NCI-H526 treated with DMSO at 0.1 percent for 48 hours (cell line): ENCODE measurements around the gene TMEM14A.
"Not testable (repeated sequence)": the region's sequence is repeated elsewhere in the genome, so short reads cannot be mapped to it uniquely, and the experiment has no call there.

Experiments
- DNase-seq: peaks from one replicate; lab custom pipeline; 2025; lab: John Stamatoyannopoulos, UW

Gene TMEM14A

DNA sequence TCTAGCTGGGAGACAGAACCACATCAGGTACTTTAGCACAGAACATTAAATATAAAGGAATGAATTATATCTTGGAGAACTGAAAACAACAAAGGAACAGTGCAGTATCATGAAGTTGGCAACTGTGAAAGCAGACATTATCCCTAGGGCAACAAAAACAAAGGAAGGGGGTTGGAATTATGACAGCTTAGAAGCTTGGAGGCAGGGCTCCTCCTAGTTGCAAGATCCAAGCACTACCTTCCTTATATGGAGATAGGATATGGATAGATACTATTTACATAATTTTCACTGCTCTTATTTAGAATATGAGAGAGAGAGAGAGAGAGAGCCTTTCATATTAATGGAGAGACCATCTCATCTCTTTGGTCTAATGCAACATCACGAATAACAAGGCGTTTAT, 27.0 kb downstream of the TMEM14A start:
- DNase-seq: peak; percentile 27

DNA sequence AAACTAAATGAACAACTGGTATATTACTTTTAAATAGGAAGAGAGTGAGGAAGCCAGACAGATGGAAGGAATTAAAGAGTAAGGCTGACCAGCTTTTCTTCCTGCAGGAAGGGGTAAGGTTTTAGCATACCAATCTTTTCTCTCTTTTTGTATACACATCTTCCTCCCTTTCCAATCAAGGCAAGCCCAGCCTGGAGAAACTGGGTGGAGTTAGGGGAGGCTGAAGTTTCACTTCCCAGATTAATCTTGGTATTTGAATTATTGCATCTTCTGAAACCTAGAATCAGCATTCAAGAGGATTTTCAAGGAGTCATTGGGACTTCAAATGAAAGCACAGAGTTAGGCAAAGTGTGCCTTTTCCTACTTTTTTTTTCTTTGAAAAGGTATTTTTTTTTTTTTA, 33.1 kb downstream of the TMEM14A start:
- DNase-seq: no peak

DNA sequence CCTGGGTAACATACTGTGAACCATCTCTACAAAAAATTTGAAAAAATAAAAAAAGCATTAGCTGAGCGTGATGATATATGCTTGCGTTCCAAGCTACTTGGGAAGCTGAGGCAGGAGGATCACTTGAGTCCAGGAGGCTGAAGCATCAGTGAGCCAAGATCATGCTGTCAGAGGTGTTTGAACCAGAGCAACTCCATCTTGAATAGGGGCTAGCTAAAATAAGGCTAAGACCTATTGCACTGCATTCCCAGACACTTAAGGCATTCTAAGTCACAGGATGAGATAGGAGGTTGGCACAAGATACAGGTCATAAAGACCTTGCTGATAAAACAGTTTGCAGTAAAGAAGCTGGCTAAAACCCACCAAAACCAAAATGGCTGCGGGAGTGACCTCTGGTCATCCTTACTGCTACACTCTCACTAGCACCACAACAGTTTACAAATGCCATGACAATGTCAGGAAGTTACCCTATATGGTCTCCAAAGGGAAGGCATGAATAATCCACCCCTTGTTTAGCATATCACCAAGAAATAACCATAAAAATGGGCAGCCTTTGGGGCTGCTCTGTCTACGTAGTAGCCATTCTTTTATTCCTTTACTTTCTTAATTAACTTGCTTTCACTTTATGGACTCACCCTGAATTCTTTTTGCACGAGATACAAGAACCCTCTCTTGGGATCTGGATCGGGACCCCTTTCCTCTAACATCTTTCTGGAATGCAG, 34.0 kb downstream of the TMEM14A start:
- DNase-seq: not testable (repeated sequence)

DNA sequence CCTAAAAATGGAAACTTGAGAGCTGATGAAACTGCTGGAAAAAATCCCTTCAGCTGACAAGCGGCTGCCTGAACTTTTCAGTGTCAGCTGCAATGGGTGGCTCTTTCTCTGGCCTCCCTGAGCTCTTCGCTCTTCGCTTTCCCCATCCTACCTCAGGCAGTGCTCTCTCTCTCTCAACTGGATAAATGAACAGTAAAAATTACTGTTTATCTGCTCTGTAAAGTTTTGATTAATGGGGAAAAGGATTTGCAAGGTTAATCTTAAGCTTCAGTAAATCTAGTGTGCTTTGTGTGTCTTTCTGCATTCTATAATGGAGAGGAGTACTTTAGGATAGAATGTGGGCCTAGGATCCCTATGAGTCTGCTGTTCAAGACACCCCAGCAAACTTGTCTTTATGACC, 35.1 kb downstream of the TMEM14A start:
- no peak for DNase-seq

DNA sequence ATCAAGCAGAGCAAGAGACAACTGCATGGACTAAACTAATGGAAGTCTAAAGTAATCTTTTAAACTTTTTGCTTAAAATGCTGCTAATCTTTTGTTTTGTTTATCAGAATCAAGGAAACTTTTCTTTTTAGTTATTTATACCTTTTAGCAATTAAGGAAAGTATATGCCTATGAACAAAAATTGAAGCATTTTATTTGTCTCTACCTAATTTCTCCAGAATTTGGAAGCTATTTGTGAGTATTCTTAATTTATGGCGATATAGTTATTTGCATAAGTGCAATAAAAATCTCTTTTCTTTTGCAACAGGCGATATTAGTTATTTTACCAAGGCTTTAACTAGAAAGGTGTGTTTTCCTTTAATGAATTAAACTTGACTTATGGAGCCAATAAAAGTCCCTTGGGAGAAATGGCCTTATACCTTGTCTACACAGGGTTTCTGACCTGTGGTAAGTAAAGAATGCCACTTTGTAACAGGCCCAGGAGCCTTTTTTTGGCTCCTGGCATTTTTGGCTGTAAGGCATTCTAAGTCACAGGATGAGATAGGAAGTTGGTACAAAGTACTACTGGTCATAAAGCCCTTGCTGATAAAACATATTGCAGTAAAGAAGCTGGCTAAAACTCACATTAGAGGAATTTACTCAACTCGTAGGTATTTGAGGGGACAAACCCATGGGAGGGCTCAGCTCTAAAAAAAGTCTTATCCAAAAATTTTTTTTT, 37.2 kb downstream of the TMEM14A start:
- no peak for DNase-seq

DNA sequence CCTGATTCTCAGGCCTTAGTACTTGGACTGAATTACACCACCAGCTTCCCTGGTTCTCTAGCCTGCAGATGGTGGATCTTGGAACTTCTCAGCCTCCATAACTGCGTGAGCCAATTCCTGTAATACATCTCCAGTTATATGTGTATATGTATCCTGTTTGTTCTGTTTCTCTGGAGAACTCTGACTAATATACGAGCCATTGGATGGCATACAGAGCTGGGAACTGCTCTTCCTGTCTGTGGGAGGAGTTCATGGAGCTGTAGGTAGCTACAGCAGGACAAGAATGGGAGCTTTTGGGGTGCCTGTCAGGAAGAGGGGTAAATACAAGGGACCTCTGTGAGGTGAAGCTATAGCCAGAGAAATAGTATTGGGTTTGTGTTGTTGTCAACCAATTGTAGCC, 41.2 kb downstream of the TMEM14A start:
- DNase-seq: no peak

DNA sequence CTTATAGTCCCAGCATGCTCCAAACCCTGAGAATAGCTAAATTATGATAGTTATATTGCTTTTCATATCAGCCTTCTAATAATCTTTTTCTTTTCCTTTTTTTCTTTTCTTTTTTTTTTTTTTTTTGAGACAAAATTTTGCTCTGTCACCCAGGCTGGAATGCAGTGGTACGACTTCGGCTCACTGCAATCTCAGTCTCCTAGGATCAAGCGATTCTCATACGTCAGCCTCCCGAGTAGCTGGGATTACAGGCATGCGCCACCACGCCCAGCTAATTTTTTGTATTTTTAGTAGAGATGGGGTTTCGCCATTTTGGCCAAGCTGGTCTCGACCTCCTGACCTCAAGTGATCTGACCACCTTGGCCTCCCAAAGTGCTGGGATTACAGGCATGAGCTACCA, 43.8 kb downstream of the TMEM14A start:
- DNase-seq: not testable (repeated sequence)

DNA sequence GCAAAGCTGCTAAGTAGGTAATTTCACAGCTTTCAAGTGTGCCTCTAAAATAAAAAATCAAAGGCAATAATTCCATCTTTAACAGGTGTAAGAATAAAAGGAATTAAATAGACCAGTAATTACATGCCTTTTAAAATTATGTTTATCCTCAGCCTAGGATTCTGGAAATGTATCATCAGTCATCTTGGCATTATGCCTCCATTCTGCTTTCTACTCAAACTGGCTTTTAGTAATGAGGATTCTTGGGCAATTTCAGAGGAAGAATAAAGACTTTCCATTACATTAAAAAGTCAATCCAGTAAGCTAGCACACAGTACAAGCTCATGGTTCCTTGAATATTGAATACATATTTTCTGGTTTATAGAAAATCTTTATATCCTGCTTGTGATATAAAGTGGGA, 47.6 kb downstream of the TMEM14A start:
- no peak for DNase-seq

DNA sequence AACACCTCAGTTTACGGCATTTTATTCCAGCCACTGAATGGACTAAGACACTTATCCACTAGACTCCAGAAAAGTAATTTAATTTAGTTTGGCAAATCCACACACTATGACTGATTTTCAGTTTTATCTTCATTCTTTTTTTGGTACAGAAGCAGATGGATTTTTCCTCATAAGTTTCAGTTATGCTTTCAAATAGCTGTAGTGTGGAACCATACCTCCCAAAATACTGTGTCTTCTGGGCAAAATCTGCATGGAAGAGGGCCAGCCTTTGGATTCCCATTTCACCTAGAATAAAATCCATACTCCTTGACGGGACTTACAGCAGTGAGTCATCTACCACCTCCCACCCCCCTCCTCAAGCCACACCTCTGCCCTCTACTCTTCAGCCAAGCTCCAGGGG, 49.4 kb downstream of the TMEM14A start:
- no peak for DNase-seq

DNA sequence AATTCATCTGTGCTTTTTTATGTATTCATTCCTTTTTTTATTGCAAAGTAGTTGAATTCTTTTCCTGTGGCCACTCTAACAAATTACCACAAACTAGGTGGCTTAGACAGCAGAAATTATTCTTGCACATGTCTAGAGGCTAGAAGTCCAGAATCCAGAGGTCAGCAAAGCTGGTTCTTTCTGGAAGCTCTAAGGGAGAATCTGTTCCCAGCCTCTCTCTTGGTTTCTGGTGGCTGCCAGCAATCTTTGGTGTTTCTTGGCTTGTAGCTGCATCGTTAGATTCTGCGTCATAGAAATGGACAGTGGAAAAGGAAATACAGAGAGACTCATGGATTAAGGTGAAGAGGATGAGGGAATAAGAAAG, 53.1 kb downstream of the TMEM14A start:
- DNase-seq: no peak

DNA sequence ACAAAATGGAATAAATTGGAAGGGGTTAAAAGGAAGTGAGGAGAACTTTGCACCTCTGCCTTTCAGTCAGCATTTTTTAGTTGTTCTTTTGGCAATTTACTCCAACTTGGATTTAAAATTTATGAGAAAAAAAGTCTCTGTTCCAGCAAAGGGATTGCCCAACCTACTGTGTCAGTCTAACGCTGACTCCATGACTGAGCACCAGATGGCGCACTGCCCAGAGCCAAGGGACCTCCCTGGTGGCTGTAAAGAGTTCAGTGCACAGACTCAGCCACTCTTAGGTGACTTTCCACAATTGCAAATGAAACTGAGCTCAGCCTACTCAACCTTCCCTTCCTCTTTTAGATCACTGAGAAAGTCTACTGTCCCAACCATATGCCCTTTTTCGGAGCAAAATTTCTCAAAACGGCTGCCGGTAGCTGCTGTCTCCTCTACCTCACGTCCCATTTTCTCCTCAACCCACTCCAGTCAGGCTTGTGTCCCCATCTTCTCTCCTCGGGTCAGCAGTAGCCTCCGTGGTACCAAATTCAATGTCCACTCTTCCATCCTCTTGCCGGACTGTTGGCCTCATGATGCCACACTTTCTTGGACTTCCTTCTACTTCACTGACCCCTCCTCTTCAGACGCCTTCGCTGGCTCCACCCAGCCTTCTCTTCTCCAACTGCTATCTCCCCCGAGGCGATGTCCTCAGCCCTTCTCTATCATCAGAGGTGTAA, 53.7 kb downstream of the TMEM14A start:
- DNase-seq: peak; percentile 16

DNA sequence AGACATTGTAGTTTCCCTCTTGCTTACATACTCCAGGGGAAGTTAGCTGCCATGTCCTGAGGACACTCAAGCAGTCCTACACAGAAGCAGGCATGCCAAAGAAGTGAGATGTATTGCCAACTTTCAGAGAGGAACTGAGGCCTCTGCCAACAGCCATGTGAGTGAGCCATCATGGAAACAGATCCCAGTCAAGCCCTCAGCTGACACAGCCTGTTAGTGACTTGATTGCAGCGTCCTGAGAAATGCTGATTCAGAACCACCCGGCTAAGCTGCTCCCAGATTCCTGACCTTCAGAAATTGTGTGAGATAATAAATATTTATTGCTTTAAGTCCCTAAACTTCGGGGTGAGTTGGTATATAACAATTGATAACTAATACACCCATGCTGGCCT, 54.2 kb downstream of the TMEM14A start:
- DNase-seq: no peak

DNA sequence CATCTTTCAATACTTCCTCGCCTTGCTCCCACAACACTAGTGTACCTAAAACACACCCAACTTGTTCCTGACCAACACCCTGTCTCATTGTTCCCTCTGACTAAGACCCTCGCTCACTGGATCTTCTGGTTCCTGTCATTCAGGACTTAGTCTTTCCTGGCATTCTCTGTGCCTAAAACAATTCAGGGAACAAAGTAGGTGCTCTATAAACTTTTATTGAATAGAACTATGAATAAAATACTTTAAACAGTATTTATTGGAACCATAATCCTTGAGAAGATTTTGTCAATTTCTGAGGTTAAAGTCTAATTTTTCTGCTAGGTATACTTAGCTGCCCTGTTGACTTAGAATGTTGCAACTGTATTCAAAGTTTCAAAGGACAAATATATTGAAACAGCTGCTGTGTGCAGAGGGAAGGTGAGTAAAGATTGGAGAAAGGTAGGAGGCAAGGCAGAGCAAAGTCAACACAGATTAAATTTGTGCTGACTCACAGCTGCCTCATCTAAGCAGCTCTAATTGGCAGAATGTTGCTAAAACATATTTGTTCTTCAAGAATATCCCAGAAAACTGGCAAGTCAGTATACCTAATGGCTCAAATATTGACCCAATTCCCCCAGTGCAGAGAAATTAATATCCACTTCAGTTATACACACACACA, 54.8 kb downstream of the TMEM14A start:
- no peak for DNase-seq

DNA sequence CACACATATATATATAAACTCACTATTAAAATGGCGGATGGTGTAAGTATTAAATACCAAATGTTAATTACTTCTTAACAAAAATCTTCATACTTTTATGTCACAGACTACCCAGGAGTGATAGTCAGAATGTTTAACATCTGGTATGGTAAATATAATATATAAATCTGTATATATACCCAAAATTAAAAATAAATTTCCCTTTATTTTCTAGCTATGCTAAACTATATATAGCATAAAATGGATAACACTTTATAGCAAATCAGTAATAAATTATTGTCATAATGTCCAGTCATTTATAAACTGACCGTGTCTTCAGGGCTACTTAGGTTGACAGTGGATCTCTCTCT, 55.3 kb downstream of the TMEM14A start:
- no peak for DNase-seq

DNA sequence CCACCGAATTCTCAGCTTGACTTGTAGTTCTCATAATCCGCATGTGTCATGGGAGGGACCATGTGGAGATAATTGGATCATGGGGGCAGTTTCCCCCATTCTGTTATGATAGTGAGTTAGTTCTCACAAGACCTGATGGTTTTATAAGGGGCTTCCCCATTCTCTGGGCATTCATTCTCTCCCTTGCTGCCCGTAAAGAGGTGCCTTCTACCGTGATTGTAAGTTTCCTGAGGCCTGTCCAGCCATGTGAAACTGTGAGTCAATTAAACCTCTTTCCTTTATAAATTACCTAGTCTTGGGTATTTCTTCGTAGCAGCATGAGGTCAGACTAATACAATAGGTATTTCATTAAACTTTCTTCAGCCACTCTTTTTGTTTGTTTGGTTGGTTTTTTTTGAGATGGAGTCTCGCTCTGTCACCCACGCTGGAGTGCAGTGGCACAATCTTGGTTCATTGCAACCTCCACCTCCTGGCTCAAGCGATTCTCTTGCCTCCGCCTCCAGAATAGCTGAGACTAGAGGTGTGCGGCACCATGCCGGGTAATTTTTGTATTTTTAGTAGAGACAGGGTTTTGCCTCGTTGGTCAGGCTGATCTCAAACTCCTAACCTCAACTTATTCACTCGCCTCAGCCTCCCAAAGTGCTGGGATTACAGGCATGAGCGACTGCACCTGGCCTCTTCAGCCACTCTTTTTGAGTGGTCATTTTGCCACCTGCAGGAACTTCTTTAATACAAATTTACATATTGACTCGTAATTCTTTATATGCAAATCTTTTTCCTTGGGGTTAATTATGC, 56.0 kb downstream of the TMEM14A start:
- no peak for DNase-seq

DNA sequence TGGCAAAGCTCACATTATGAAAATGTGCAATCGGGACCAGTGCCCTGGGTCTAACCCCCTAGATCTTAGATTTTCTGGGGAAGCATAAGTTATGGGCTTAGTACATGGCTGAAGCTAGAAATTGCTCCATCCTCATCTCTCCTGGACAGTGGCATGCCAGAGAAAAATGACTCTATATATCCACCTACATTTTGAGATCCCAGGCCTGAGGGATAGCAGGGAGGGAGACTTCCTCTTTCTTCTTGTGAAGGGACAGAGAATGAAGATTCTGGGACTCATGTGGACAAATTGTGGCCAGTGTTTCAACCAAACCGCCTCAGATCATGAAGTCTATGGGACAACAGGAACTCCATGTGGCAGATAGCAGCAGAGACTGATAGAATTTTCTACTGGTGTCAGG, 57.0 kb downstream of the TMEM14A start:
- no peak for DNase-seq

DNA sequence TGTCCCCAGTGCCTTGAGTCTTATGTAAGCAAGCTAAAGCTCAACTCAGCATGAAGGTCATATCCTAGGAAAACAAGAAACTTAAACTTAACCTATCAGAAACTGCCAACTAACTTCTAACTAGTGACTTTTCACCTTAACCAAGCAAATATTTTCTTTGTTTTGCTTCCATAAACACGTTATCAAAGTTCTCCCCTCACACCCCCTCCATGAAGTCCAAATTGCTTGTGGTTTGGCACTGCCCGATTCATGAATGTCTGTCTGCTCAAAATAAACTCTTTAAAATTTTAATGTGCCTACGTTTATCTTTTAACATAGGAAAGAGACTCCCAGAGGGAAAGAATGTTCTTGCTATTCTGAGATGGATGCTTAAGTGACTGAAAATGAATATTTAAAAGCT, 57.5 kb downstream of the TMEM14A start:
- no peak for DNase-seq

DNA sequence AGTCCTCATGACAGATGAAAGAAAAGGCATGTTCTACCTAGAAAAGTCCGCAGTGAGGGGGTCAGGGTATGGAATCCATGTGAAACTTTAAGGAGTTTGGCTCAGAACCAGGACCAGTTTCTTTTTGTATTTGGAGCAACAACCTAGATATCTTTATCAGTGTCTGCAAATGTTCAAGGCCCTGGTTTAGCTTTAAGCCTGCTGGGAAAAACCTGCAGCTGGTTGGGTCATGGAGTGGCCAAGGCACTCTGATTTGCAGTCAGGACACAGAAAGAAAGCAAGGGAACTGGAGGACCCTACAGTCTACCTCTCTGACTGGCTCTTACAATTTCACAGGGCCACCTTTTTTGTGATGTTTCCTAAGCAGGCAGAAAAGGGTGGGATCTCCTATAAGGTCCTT, 58.7 kb downstream of the TMEM14A start:
- DNase-seq: no peak

DNA sequence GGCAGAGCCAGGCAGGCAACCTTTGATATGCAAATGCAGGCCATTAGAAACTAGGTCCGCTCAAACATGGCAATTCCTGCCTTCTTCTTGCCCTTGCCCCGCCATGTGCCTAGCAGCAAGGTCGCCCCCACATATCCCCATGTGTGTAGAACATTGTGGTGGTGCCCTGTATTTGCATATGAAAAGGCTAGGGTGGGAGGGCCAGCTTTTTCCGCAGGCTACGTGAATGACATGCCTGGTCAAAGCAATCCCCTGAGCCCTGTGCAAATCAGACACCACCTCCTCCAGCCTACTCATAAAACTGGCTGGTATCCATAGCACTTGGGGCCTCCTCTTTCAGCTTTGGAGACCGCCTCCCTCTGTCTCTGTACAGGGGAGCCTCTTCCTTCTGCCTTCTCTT, 60.8 kb downstream of the TMEM14A start:
- DNase-seq: peak; percentile 57

DNA sequence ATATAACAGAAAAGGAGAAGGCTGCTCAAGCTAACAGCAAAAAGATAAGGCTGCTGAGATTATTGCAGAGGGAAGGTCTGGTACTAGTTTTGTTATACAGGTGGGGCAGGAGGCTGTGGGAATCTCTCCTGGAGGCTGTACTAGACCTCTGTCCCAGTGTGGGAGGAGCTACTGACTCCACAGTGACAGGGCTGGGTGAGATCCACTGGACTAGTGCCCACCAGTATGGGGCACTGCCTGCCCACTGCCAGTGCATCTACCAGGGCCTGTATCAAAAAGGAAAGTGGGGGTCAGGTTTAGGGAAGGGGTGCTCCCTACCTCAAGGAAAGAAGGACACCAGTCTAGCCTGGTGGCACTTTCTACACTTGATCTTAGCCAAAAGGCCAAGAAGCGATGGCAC, 62.3 kb downstream of the TMEM14A start:
- DNase-seq: no peak

DNA sequence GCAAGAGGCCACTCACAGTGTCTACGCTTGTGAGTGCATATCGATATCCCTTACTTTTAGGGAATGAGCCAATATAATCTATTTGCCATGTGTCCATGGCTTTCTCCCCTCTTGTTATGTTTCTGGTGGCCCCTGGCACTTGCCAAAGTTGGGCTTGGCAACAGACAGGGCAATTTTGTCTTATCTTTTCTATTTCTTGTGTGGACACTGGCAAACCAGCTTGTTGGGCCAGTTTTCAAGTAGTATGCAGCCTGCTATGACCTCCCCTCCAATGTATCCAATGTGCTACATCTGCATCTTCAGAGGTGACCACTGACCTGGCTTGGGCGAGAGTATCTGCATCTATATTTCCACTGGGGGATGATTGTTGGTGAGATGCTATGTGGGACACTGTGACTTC, 63.2 kb downstream of the TMEM14A start:
- no peak for DNase-seq

DNA sequence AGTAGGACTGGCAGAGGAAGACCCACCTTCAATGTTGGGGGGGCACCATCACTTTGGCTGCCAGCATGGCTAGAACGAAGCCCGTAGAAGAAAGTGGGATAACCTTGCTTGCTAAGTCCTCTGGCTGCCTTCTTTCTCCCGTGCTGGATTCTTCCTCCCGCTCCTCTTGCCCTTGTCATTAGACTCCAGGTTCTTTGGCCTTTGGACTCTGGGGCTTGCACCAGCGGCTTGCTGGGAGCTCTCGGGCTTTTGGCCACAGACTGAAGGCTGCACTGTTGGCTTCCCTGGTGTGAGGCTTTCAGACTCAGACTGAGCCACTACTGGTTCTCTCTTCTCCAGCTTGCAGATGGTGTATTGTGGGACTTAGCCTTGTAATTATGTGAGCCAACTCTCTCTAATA, 64.2 kb downstream of the TMEM14A start:
- DNase-seq: no peak
